ENCODE results near the gene NAA25.

DNA sequence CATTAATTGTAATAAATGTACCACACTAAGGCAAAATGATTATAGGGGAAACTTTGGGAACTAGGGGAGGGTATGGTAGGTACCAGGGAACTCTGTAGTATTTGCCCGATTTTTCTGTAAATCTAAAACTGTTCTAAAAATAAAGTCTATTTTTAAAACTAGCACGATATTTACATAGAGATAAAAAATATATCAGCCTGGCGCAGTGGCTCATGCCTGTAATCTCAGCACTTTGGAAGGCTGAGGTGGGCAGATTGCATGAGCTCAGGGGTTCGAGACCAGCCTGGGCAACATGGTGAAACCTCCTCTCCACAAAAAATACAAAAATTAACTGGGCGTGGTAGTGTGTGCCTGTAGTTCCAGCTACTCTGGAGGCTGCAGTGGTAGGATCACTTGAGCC is 128.0 kb downstream of the NAA25 start:
- TF ChIP-seq POLR2AphosphoS5 (IDR thresholded peaks at IDR 0.05; ENCODE audit: low read depth, low read length) (no peak), POLR2A (IDR thresholded peaks at IDR 0.05; ENCODE audit: low read depth, low read length) (no peak)

Data from GM12892 (cell line).